ENCODE results near the gene GP1BB. TPM values are rescaled to one million over a fixed set of nuclear protein-coding genes. Genes with fewer than 3 reads are reported as not detected.

GP1BB gene
- total RNA-seq, 1 donor from 2014 or later = 5.7 TPM

DNA sequence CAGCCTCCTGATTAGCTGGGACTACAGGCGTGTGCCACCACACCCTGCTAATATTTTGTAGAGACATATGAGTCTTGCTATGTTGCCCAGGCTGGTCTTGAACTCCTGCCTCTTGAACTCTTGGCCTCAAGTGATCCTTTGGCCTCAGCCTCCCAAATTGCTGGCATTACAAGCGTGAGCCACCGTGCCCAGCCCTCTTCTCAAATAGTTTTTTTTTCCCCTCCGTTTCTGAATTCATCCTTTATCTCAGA lies 49.0 kb downstream of the GP1BB start:
- no peaks in the 10 kb centered on the region for H3K36me3 Mint-ChIP-seq
- H3K4me1 Mint-ChIP-seq = peaks cover 3% of the 10 kb centered on the region
- no peak overlapping the region for H3K4me3 Mint-ChIP-seq
- no peak for DNase-seq (ENCODE audit: low spot score in 2 of 2, unreplicated experiment in 2 of 2)
- no peaks in the 10 kb centered on the region for H3K9me3 Mint-ChIP-seq
- TF ChIP-seq, protein P1, sequence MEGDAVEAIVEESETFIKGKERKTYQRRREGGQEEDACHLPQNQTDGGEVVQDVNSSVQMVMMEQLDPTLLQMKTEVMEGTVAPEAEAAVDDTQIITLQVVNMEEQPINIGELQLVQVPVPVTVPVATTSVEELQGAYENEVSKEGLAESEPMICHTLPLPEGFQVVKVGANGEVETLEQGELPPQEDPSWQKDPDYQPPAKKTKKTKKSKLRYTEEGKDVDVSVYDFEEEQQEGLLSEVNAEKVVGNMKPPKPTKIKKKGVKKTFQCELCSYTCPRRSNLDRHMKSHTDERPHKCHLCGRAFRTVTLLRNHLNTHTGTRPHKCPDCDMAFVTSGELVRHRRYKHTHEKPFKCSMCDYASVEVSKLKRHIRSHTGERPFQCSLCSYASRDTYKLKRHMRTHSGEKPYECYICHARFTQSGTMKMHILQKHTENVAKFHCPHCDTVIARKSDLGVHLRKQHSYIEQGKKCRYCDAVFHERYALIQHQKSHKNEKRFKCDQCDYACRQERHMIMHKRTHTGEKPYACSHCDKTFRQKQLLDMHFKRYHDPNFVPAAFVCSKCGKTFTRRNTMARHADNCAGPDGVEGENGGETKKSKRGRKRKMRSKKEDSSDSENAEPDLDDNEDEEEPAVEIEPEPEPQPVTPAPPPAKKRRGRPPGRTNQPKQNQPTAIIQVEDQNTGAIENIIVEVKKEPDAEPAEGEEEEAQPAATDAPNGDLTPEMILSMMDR (IDR thresholded peaks at IDR 0.05; ENCODE audit: unreplicated experiment) = no peak
- peaks cover 82% of the 10 kb centered on the region for H3K27me3 Mint-ChIP-seq (ENCODE audit: low read depth)
- no peak overlapping the region for H3K27ac Mint-ChIP-seq

DNA sequence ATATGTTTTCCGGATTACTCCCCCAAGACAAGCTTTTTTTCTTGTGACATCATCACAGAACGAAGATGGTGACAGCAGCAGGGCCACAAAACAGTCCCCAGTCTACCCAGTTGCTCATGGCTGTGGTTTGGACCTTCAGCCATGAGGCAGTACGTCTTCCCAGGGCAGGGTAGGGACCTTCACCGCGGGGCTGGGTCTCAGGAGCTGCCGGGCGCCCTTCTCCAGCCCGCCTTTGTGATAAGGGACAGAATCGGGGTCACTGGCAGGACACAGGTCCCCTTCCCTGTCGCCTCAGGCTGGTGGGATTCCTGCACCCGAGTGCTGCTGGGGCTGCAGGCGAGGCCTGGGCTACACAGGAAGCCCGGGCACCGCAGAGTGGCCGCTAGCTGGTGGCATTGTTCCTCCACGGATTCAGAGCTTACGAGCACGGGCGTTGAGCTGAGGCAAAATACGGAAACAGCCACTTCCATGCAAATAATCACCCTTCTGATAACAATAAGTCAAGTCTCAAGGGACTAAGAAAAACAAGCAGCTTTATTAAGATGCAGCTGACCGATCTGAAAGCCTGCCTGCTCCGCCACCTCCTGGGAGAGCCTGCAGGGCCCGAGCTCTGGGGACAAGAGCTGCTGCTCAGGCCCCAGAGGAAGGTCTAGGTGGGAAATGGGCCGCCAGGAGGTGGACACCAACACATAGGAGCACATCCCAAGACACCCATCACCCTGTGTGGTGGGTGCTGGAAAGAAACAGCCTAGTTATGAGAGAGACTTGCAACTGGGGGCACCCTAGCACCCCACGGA lies 49.5 kb downstream of the GP1BB start:
- Mint-ChIP-seq H3K27me3 (ENCODE audit: low read depth) (peaks cover 79% of the 10 kb centered on the region), H3K4me3 (no peak overlapping the region)
- TF ChIP-seq, protein P1 (IDR thresholded peaks at IDR 0.05; ENCODE audit: unreplicated experiment) = no peak

DNA sequence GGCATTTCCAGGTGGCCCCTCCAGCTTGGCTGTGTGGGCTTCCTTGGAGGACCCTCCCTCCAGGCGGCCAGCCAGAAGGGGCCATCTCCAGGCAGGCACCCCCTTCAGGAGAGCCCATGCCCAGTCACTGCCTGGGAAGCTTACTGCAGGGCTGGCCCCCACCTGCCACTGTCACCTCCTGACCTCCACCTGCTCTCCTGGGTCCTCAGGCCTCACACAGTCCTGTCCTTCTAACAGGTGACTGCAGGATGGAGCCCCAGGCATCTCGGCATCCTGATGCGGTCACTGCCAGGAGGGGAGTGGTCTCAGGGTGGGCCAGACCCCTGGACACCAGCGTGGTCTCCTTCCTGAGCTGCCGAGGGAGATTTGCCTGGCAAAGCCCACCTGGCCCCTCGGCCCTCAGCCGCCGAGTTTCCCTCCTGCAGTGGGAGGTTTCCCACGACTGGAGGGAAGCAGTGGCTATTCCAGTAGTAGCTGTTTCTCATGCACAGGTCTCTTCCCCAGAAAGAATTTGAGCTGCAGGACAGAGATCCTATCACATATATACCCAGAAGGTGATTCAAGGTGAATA lies 50.2 kb downstream of the GP1BB start:
- H3K9me3 Mint-ChIP-seq = no peaks in the 10 kb centered on the region
- H3K27me3 Mint-ChIP-seq (ENCODE audit: low read depth) = peaks cover 77% of the 10 kb centered on the region
- no peak overlapping the region for H3K4me3 Mint-ChIP-seq
- no peaks in the 10 kb centered on the region for H3K4me1 Mint-ChIP-seq
- TF ChIP-seq, protein P1 (IDR thresholded peaks at IDR 0.05; ENCODE audit: unreplicated experiment) = no peak
- no peak for DNase-seq (ENCODE audit: low spot score in 2 of 2, unreplicated experiment in 2 of 2)
- H3K27ac Mint-ChIP-seq = no peak overlapping the region
- no peaks in the 10 kb centered on the region for H3K36me3 Mint-ChIP-seq

More for the DNA sequence above, 49.5 kb downstream of the GP1BB start:
- H3K9me3 Mint-ChIP-seq = no peaks in the 10 kb centered on the region
- no peak overlapping the region for H3K27ac Mint-ChIP-seq
- no peak for DNase-seq (ENCODE audit: low spot score in 2 of 2, unreplicated experiment in 2 of 2)
- no peaks in the 10 kb centered on the region for H3K36me3 Mint-ChIP-seq
- no peaks in the 10 kb centered on the region for H3K4me1 Mint-ChIP-seq

Other genes starting within 250 kb of the GP1BB start
- 38.8 to 45.0 TPM (median 43.2 TPM) in 3 replicates for gene UFD1, start 244.3 kb upstream of the GP1BB start, total RNA-seq
- gene CDC45, start 243.6 kb upstream of the GP1BB start, total RNA-seq = 12.2 to 15.3 TPM (median 12.5 TPM) in 3 replicates
- not detected in 3 replicates for gene CLDN5, start 199.1 kb upstream of the GP1BB start, total RNA-seq
- 32.2 to 42.1 TPM (median 36.2 TPM) in 3 replicates for gene SEPTIN5, start 9.0 kb upstream of the GP1BB start, total RNA-seq
- 0.34 to 0.45 TPM in 2 of 3 replicates, not detected in the other for gene TBX1, start 37.2 kb downstream of the GP1BB start, total RNA-seq
- gene GNB1L, start 131.3 kb downstream of the GP1BB start, total RNA-seq = 9.0 to 9.9 TPM (median 9.8 TPM) in 3 replicates
- gene RTL10, start 131.3 kb downstream of the GP1BB start, total RNA-seq = 32.2 to 35.1 TPM (median 34.3 TPM) in 3 replicates
- 87.8 to 93.5 TPM (median 93.5 TPM) in 3 replicates for gene COMT, start 218.2 kb downstream of the GP1BB start, total RNA-seq
- gene TXNRD2, start 218.3 kb downstream of the GP1BB start, total RNA-seq = 21.0 to 23.2 TPM (median 22.9 TPM) in 3 replicates

Measured in mesothelial cell of epicardium (in vitro differentiated cells).